ENCODE measurements around the gene SPDYE2B.
A peak's percentile ranks its signal among the peaks of the same experiment; 100 is the strongest.
"Not testable (repeated sequence)": the region's sequence is repeated elsewhere in the genome, so short reads cannot be mapped to it uniquely, and the experiment has no call there.

SPDYE2B gene

DNA sequence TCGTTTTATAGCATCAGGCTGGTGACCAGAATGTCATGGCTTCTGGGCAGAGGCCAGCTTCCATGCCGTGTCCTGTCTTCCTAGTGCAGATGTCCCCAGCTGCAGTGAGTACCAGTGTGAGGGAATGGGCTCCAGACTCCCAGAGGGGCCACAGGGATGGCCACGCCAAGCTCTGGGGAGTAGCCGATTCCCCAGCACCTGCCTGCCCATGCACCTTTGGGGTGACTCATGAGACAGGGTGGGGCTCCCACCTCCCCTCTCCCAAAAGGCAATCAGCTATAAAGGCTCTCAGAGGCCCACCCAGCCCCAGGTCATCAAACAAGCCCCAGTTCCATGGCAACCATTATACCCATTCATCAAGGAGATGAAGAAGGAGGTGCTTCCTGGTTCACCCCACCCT is at the start of gene SPDYE2B:
SPDYE2B (plus strand) TSS at position 396 of the 400 bp plus-strand sequence. CDS start 2,030 bp downstream, outside the sequence.
- not testable (repeated sequence) for DNase-seq

DNA sequence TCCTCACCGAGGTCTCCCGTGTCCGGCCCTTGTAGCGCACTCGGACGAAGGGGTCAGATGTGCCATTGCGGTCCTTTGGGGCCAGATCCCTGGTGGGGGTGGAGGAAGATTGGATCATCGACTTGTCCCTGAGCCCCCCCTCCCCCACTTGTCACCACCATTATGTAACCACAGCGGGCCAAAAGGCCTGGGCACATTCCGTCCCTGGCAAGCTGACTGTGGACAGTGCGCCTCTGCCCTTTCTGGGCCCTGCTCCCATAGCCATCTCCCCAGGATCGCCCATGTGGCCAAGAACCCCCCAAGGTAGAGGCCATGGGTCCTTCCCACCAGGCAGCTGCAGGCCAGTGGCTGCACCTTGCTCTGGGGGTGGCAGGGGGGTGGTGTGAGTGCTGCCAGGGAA is 47.8 kb upstream of the SPDYE2B start:
- not testable (repeated sequence) for DNase-seq

DNA sequence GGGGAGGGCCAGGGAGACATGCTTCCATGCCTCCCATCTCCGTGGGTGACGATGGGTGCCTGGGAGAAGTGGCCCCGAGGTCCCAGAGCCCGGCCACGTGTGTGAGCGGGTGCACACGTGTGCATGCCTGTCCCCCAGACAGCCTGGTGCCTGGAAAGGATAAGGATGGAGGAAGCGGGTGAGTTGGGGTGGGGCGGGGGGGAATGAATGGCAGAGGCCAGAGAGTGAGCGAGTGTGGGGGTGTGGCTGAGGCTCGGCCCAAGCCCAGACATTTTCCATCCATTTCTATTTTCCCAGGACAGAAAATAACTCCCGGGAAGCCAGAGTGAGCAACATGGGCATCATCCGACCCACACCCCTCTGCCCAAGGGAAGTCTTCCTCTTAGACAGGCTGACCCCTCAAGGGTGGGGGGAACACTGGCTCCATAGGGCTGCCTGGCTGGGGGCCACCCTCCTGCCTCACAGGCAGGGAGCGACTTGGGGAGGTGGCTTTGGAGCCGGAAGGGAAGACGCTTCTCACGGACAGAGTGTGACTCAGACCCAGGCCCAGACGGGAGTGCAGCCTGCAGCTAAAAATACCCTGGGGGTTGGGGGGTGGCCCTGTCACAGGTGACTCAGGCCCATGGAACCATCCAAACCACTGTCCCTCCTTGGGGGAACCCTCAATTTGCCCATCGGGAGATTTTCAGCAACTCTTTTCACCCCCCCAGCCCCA is 45.5 kb upstream of the SPDYE2B start:
- not testable (repeated sequence) for DNase-seq

GRCh38 chr7:102606848-102607247 is 43.3 kb upstream of the SPDYE2B start:
- not testable (repeated sequence) for DNase-seq

DNA sequence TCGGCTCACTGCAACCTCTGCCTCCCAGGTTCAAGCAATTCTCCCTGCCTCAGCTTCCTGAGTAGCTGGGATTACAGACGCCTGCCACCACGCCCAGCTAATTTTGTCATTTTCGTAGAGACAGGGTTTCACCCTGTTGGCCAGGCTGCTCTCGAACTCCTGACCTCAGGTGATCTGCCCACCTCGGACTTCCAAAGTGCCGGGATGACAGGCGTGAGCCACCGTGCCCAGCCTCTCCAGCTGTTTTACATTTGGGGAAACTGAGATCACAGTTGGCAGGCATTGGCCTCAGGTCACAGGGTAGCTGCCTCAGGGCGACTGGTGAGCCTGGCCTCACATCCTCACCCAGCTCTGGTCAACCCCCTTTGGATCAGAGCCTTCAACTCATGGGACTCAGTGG is 40.4 kb upstream of the SPDYE2B start:
- DNase-seq, result not testable (repeated sequence)

DNA sequence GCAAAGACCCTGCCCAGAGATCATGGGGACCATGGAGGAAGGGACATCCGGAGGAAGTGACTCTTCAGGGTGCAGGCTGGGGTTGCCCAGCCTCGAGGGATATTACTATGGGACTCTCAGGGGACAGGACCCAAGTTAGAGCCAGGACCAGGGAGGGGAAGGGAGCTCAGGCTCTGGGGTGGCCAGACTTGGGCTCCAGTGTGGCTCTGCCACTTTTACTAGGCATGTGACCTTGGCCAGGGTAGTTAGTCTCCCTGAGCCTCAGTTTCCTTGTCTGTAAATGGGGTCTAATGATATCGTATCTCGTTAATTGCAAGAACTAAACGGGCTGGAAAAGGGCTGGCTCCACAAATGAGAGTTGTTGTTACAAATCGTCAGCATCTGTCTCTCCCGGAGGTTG is 39.7 kb upstream of the SPDYE2B start:
- DNase-seq, result not testable (repeated sequence)

DNA sequence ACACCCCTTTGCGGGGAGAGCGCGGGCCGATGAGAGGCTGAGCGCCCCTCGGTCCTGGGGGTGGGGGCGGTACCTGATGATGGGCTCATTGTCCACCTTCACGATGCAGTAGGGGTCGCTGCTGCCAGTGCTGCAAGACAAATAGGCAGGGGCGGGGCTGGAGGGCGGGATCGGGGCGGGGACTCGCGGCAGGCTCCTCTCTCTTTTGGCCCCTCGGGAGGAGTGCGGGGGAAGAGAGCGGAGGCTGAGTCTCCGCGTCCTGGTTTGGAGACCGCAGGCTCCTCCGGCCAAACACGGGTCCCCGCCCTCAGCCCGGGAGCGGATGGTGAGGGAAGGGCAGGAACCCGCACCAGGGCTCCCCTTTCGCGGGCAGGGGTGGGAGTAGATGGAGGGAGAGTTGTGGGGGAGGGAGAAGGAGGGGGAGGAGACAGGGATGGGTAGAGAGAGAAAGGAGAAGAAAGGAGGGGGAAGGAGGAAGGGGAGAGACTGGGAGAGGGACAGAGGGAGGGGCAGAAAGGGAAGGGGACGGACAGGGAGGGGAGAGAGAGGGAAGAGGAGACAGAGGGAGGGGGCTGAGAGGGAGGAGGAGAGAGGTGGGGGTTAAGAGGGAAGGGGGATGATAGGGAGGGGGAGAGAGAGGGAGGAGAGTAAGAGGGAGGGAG is 39.0 kb upstream of the SPDYE2B start:
- DNase-seq, result not testable (repeated sequence)

DNA sequence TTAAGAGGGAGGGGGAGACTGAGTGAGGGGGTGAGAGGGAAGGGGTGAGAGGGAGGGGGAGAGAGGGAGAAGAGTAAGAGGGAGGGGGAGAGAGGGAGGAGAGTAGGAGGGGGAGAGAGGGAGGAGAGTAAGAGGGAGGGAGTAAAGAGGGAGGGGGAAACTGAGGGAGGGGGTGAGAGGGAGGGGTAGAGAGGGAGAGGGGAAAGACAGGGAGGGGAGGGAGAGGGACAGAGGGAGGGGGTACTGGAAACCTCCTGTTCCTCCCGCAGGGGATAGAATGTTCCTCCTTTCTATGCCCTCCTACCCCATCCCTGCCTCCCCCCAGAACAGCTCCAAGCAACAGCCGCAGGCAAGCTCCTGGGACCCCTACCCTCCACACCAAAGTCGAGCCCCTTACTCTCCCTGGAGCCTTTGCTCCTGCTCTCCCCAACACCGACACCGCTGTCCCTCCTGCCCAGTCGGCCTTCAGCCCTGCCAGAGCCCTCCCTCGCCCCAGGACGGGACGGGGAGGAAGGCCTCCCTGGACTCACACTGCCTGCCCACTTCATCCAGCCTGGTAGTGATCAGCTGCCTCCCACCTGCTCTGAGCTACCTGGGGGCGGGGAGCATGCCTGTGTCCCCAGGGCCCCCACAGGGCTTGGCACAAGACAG is 38.3 kb upstream of the SPDYE2B start:
- DNase-seq, result peak; percentile 69

DNA sequence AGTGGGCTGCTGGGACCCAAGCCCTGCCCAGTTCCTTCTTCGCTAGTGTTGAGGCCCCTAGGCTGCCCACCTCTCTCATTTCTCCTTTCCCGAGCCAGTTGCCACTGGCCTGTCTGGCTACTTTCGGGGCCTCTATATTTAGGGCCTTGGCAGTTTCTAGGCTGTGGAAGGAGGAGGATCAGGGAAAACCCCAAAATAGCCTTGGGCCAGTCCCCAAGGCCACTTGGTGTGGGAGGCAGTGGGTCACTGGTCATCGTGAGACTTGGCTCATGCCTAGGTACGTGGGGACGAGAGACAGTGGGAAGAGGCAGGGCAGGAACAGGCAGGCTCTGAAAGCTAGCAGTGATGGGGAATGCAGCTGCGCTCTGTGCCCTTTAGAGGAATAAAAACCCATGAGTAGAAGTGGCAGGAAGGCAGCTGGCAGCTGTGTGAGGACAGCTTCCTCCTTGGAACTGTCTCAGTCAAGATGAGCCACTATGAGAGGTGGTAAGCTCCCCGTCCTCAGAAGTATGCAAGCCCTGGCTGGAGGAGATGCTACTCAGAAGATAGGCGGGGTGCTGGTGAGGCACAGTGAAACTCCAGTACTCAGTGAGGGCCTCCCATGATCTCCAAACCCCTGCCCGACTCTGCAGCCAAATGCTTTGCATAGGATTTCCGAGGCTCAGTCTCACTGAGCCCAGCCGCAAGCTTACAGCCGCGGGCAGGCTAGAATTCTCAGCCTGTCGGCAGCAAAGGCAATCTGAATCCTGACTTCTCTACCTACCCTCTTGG is 36.4 kb upstream of the SPDYE2B start:
- DNase-seq, result not testable (repeated sequence)

- DNase-seq, result not testable (repeated sequence)
Observed at GRCh38 chr7:102614346-102614697, 35.8 kb upstream of the SPDYE2B start.

DNA sequence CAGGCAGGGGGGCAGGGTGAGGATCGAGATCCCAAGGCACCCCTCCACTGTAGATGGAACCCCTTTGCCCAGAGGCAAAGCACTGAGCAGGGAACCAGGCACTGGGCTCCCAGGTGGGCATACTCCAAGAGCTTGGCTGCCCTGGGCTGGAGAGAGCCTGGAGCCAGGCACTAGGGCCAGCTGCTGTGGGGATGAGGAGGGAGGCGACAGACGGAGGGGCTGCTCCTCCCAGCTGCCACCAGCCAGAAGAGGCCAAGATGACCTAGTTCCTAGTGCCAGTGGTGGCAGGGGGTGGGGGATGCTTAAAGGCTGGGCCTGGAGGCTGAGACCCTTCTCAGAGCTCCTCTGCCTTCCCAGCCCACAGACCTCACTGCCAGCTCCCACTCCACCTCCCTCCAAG is 35.2 kb upstream of the SPDYE2B start:
- DNase-seq, result not testable (repeated sequence)

DNA sequence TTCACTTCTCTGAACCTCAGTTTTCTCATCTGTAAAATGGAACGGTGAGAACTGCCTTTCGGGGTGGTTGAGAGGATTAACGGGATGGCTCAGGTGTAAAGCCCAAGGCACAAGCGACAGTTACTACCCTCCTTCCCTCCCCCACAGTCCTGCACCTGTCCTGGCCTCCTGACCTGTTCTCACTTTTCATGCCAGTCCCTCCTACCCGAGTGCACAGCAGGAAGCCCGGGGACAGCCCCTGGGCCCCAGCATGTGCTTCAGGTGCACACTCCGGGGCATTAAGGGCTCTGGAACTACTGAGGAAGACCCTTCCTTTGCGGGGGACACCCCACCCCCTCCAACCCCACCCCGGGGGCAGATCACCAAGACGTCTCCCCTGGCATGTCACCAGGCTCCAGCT is 34.2 kb upstream of the SPDYE2B start:
- not testable (repeated sequence) for DNase-seq

GRCh38 chr7:102616507-102617125 is 33.5 kb upstream of the SPDYE2B start, which contains the start of gene RASA4:
Gene RASA4, minus strand, starts transcription at chr7:102616756. Its CDS starts 67 bp downstream, at chr7:102616689.
- DNase-seq, result peak; percentile 50

DNA sequence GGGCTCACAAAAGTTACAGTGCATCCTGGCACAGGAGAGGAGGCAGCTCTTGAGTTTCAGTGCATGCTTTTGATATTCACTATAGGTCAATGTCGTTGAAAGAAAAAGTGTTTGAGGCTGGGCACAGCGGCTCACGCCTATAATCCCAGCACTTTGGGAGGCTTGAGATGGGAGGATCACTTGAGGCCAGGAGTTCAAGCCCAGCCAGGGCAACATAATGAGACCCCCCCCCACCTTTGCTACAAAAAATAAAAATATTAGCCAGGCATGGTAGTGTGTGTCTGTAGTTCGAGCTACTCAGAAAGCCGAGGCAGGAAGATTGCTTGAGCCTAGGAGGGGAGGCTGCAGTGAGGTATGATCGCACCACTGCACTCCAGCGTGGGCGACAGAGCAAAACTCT is 32.0 kb upstream of the SPDYE2B start:
- not testable (repeated sequence) for DNase-seq

DNA sequence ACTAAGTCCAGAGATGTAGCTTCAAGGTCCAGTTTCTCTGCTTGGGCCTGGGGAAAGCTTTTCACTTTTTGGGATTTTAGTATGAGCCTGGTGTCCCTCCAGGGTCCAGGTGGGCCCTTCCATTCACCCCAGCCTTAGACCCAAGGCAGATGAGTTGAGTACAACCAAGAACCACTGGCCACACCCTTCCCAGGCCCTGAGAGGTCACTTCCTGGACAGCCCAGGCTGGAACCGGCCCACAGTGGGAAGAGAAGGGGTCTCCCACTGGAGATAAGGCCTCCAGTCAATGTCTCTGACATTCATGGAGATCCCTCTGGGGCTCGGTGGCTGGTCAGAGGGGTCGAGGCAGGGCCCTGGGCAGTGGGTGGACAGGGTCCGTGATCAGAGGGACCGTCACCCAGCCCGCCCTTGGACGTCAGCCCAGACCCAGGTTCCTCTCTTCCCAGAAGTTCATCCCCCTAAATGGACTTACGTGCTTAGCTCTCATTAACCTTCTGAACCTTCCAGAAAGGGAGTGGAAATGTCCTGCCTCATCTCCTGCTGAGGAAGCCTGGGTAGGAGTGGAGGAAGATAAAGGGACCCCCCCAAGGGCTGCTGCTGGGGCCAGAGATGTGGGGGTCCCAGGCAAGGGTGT is 22.7 kb upstream of the SPDYE2B start:
- not testable (repeated sequence) for DNase-seq

DNA sequence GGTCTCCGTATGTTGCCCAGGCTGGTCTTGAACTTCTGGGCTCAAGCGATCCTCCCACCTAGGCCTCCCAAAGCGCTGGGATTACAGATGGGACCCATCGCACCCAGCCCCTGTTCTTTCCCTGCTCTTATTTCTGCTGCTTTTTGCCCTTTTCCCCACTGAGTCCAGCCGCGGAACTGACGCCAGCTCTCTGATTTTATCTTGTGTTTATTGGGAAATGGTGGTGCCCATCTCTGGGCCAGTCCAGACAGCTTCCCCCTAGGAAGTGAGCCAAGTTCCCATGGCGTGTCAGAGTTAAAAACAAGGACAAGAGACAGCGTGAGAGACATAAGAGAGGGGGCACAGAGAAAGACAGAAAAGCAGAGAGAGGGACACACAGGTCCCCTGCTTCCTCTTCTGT is 19.5 kb upstream of the SPDYE2B start:
- DNase-seq, result not testable (repeated sequence)

DNA sequence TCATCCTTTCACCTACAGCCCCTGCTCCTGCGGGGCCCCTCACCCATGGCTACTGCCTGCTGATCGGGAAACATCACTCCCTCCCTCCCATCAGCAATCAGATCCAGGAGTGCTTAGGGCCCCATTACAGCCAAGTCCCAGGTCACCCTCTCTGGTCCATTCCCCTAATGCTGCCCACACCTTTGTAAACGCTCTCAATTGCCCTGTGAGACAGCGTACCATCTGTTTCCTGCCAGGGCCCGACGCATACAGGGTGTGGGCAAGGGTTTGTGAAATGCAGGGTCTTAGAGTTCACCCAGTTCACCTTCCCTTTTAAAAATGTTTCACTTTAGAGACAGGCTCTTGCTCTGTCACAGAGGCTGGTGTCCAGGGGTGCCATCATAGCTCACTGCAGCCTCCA is 15.8 kb upstream of the SPDYE2B start:
- DNase-seq, result not testable (repeated sequence)

DNA sequence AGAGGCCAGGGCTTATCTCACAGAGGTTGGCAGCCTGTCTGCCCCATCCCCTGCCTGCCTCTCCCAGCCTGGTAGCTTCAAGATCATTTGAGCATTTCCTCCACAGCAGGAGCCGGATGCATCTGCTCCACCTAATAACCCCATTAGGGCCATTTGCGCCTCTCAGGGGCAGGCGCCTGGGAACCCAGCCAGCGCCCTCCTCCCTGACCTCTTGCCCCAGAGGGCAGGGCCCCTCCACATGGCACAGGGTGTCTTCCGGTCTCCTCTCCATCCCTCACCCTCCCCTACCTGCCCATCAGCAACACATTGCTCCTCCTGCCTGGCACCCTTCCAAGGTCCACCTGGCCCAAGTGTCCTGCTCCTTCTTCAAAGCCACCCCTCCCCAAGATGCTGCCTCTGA is 14.8 kb upstream of the SPDYE2B start:
- DNase-seq, result not testable (repeated sequence)

DNA sequence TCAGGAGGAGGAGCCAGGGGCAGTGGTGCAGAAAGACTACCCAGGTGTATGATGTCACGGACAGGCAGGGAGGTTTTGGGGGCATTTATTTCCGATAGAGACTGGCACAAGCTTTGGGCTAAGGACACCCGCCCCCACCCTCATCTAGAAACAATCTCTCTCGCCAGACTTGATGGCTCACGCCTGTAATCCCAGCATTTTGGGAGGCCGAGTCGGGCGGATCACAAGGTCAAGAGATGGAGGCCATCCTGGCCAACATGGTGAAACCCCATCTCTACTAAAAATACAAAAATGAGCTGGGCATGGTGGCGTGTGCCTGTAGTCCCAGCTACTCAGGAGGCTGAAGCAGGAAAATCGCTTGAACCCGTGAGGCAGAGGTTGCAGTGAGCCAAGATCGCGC is 13.2 kb upstream of the SPDYE2B start:
- DNase-seq, result not testable (repeated sequence)

DNA sequence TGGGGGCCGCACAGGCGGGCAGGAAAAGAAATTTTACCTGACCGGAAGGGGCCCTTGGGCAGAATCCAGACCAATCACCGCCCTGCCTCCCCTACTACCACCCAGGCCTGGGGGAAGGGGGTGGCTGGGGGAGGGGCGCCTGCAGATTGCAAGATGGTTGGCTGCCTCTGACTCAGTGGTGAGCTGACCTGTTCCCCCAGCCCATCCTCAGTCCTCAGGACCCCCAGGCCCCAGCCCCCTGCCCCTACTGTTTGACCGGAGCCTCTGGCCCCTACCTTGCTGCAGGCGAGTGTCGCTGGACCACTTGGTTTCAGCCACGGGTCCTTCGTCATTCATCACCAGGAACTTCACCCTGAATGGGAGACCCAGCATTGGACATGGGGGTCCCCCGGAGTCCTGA is 11.3 kb upstream of the SPDYE2B start:
- DNase-seq, result peak; percentile 18

GRCh38 chr7:102642691-102643090 is 7.4 kb upstream of the SPDYE2B start, which contains the start of gene UPK3BL1:
Gene UPK3BL1, minus strand, starts transcription at chr7:102642791. Its CDS starts 50 bp downstream, at chr7:102642741.
- DNase-seq, result not testable (repeated sequence)

DNA sequence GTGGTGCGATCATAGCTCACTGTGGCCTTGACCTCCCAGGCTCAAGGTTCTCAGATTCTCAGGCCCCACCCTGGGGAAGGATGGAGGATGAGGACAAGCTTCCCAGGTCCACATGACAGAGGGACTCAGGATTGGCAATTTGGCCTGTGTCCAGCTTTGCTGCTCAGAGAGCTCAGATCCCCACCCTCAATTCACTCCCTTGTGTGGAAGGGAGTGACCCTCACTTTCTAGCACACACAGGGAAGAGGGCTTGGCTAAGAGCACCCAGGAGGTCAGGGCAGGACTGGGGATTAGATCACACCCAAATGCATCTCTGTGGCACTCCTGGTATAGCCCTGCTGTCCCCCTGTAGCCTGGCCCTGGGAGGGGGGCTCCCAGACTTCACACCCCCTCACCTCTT is 6.7 kb upstream of the SPDYE2B start:
- not testable (repeated sequence) for DNase-seq

All from islet precursor cell (in vitro differentiated cells).